Activated CD4-positive, alpha-beta T cell treated with anti-CD3 and anti-CD28 coated beads, Interleukin-2, amount 50 U/mL, for 24 hours (primary cell): ENCODE measurements around the gene CPO.
"Not testable (repeated sequence)": the region's sequence is repeated elsewhere in the genome, so short reads cannot be mapped to it uniquely, and the experiment has no call there.

Experiments
- DNase-seq, 2 donors: peaks; one replicate each; pipeline ENCODE4 v3.0.0-alpha.2; 2020; ENCODE audit warnings: low read depth in 1 of 2, low spot score in 1 of 2

The CPO gene

GRCh38 chr2:206939340-206939739, at the start of gene CPO:
CPO (plus strand) TSS chr2:206939518; CDS start chr2:206939600, 82 bp downstream.
- no peak for DNase-seq

GRCh38 chr2:206890179-206890578, 49.1 kb upstream of the CPO start:
- DNase-seq, result no peak

DNA sequence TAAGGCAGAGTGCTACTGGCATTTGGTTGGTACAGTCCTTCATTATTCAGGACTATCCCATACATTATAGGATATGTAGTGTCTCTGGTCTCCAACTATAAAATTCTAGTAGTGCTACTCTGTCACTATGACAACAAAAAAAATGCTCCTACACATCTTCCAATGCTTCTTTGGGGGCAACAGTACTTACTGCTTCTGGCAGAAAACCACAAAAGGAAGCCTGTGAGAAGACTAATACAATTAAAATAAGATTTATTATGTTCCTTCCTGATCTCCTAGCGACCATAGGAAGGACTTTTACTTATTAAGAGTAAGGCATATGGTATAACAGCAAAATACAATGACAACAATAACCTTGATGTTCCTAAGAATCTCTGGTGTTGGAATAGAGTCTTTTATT, 48.4 kb upstream of the CPO start:
- no peak for DNase-seq

DNA sequence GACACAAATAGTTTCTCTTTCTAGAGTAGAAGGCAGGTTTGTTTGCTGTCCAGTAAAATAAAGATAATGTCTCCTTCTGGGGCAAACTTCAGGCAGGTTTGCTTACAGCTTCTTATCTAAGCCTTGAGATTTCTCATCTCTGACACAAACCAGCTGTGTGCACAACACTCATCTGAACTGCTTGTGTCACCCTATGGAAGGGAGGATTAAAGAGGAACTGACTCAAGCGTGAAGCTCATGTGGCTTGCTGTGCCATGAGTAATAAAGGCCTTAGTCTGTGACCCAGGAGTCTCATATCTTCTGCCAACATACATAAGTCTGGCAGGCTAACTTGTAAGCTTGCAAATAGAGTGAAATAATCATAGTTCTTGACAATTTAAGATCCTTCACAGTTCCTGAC, 24.2 kb upstream of the CPO start:
- no peak for DNase-seq

- no peak for DNase-seq
Measured at GRCh38 chr2:206918263-206918662, 21.1 kb upstream of the CPO start.

DNA sequence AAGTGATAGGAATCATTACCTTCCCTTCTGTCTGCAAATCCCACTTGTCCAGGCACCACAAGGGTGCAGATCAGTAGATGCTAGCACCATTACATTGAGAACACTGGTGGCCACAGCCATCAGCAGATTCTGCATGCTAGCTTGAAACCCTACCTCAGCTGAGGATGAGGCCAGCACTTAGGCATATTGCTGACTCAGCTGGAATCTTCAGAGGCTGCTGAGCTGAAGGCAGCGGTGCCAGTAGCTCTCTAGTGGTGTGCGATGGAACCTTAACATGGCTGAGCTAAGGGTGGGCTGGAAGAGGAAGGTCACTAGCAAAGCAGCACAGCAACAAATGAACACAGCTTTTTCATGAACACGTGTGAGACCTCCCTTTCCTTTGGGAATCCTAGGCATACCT, 19.0 kb upstream of the CPO start:
- DNase-seq, result no peak

- no peak for DNase-seq
Measured at GRCh38 chr2:206920951-206921350, 18.4 kb upstream of the CPO start.

GRCh38 chr2:206921529-206921928, 17.8 kb upstream of the CPO start:
- DNase-seq, result no peak

DNA sequence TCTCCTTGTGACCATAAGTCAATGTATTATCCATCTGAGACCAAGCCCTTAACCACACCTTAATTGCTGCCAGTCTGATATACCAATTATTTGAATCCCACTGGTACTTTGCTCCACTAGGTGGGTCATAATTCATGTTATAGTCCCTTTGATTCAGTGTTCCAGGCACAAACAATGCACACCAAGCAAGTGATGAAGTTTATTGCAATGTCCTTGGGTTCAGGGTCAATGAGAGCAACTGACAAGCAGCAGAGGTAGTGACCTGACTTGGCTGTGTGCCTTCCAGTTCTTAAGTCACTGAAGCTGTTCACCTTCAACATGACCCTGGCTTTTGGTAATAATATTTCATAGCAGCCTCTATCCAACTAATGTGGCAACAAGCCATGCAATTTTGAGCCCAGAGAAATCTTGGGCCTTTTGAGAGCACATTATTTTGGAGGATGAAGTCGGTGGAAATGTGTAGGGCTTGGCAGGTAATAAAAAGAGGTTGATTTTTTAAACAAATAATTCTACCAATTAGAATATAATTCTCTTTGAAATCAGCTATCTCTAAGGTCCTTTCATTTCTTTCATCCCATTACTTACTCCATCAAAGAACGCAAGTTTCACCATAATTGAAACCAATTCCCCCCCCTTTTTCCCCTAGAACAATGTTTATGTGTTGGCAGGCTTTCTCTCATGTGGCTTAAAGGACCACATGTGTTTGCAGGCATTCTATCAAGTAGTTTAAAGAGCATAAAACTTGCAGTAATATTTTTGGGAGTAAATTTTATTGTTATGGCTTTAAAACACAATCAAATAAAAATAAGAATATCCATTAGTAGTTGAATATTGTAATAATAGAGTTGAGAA, 3.1 kb upstream of the CPO start:
- DNase-seq, result no peak

DNA sequence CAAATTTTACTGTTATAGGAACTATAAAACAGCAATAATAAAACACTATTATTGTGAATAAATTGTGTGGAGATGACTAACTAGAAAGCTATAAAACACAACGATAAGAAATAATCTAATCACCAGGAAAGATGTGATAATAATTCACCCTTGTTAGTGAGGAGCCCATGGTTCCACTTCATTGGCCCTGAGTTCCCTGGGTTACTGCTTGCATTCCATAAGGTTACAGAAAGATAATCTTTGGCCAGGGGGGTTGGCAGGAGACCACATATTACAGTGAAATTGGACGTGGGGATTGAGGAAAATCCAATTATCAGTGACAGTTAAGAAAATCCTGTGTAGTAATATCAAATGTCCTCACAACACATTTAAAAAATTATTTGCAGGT, 2.5 kb upstream of the CPO start:
- no peak for DNase-seq

- no peak for DNase-seq
Measured at GRCh38 chr2:206937555-206937954, 1.8 kb upstream of the CPO start.

- DNase-seq, result no peak
Measured at GRCh38 chr2:206940546-206940945, 1.2 kb downstream of the CPO start.

GRCh38 chr2:206942592-206943478, 3.5 kb downstream of the CPO start:
- no peak for DNase-seq

DNA sequence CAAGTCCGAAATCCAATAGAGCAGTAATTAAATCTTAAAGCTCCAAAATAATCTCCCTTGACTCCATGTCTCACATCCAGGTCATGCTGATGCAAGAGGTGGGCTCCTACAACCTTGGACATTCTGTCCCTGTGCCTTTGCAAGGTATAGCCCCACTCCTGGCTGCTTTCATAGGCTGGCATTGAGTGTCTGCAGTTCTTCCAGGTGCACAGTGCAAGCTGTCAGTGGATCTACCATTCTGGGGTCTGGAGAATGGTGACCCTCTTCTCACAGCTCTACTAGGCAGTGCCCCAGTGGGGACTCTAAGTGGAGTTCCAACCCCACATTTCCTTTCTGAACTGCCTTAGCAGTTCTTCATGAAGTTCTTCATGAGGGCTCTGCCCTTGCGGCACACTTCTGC, 14.1 kb downstream of the CPO start:
- not testable (repeated sequence) for DNase-seq

DNA sequence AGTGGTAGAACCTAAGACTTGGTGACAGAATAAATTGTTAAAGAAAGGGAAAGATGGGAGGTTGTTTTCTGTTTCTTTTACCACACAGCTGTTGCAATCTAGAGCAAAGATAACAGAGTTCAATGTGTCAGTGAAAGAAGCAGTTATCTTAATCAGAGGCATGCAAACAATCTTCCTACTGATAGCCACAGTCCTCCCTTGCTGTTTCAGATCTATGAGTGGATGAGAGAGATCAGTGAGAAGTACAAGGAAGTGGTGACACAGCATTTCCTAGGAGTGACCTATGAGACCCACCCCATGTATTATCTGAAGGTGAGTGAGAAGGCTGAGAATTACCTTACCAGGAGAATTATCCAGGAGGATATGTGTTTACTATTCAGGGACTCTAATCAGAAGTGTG, 15.9 kb downstream of the CPO start:
- DNase-seq, result no peak

DNA sequence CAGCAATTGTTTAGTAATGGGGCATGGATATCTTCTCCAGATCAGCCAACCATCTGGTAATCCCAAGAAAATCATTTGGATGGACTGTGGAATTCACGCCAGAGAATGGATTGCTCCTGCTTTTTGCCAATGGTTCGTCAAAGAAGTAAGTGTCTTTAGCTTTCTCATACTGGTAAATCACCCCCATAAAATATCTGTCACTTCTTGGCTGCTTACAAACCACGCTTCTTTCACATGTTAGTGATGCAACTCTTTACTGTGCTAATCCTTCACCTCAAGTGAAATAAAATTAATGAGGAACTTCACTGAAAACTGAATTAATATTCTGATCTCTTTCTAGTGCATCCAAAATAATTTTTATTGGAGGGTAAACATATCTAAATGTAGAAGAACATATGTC, 18.9 kb downstream of the CPO start:
- DNase-seq, result no peak

GRCh38 chr2:206962966-206963365, 23.6 kb downstream of the CPO start:
- no peak for DNase-seq

- DNase-seq, result no peak
Measured at GRCh38 chr2:206968134-206969086, 29.1 kb downstream of the CPO start.

- DNase-seq, result no peak
Measured at GRCh38 chr2:206969192-206969591, 29.9 kb downstream of the CPO start.

- DNase-seq, result no peak
Measured at GRCh38 chr2:206970589-206971360, 31.5 kb downstream of the CPO start.
